Raji (cell line): ENCODE data around the gene GPR137.

Experiments used
- POLR2A ChIP-seq: IDR thresholded peaks from 2 replicates; pipeline ENCODE4 v1.6.1; 2011; ENCODE audit warnings: low read depth, low read length, control low read depth; ENCODE audit not compliant: insufficient read depth

GPR137 gene

GRCh38 chr11:64312947-64313346, 27.3 kb downstream of the GPR137 start:
- TF ChIP-seq POLR2A = no peak

- no peak for TF ChIP-seq POLR2A
Measured at GRCh38 chr11:64313491-64314145, 28.0 kb downstream of the GPR137 start.

GRCh38 chr11:64314146-64314804, 28.6 kb downstream of the GPR137 start:
- TF ChIP-seq POLR2A = no peak

GRCh38 chr11:64314805-64315561, 29.3 kb downstream of the GPR137 start:
- 0 out of 2 replicates have a peak, but pooled peaks have one; percentile 11 for TF ChIP-seq POLR2A

GRCh38 chr11:64316672-64317324, 31.1 kb downstream of the GPR137 start:
- no peak for TF ChIP-seq POLR2A

DNA sequence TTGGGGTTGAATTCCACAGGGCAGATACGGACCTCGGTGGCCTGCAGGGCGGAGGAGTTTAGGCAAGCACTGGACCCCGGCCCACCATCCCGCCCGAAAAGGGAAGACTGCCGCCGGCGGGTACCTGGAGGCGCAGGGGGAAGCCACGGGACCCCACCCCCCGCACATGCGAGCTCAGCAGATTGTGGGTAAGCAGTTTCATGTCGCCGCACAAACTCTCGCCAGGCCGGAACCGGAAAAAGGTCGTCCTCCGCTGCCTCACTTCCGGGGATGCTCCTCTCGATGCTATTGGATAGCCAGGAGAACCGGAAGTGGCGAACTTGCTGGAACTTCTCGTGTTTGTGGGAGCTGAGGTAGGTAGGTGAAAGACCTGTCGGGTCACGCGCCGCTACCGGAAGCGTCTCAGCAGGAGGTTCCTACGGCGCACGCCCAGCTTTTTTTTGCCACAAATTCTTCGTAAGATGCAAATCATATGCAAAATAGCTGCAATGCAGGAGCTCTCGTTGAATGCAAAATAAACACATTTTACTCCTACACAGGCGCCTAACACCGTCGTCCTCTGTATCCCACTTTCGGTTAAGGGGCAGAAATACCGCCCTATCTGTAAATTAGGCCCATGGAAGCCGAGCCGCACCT, 31.8 kb downstream of the GPR137 start, which contains the start of gene TRMT112:
TSS of gene TRMT112 (minus strand) at position 235 of the 636 bp plus-strand sequence. CDS start at position 202, 33 bp downstream.
- peak; percentile 90 for TF ChIP-seq POLR2A

DNA sequence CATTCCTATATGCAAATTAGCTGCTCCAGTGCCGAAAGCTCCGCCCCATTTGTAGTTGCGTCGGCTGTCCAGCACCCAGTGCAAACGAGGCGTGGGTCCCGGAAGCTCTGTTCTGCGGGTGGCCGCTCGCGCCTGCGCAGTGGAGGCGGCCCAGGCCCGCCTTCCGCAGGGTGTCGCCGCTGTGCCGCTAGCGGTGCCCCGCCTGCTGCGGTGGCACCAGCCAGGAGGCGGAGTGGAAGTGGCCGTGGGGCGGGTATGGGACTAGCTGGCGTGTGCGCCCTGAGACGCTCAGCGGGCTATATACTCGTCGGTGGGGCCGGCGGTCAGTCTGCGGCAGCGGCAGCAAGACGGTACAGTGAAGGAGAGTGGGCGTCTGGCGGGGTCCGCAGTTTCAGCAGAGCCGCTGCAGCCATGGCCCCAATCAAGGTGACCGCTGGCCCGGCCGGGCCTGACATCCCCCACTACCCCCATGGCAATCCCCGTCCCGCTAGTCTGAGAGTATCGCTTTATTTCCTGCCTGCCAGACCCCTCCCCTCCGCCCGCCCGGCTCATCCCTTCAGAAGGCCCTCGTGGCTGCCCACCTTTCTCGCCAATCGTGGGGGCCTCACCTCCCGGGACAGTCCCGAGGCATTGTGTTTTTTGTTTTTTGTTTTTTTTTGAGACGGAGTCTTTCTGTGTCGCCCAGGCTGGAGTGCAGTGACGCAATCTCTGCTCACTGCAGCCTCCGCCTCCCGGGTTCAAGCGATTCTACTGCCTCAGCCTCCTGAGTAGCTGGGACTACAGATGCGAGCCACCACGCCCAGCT, 32.5 kb downstream of the GPR137 start, which contains the start of gene PRDX5:
TSS of gene PRDX5 (plus strand) at position 161 of the 805 bp plus-strand sequence. CDS start at position 256, 95 bp downstream.
- peak; percentile 77 for TF ChIP-seq POLR2A

DNA sequence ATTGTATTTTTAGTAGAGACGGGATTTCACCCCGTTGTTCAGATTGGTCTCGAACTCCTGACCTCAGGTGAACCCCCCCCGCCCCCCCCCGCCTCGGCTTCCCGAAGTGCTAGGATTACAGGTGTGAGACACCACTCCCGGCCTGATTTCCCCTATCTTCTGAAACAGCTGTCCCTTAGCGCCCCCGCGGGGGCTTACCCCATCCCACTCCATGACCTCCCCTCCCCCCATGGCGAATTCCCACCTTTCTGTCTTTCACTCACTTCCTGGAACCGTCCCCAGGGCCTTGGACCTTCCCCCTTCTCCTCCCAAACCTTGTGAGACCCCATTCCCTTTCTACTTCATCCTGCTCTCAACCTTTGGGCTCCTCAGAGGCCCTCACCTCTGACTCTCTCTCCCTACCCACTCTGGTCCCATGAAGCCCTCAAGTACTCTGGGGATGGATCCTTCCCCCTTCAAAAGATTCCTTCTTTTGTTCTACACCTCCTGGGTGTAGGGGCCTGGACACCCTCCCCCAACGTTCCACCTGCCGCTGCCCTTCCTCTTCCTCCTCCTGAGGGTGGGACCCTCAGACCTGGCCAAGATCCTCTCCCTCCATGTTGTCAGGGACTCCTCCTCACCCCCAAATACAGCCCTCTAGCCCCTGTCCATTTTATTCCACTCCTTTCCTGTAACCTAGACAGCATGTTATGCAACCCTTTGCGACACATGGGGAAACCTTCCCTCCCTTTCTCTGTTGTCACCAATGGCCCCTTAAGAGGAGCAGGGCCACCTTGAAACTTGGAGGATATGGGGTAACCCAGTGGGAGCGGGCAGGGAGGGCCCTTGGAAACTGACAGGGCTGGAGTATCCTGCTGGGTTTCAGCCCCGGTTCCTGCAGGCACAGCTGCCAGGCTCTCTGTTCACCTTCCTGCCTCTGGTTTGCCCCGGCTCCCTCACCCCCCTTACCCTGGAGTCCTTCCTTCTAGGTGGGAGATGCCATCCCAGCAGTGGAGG, 33.4 kb downstream of the GPR137 start:
- TF ChIP-seq POLR2A = no peak

DNA sequence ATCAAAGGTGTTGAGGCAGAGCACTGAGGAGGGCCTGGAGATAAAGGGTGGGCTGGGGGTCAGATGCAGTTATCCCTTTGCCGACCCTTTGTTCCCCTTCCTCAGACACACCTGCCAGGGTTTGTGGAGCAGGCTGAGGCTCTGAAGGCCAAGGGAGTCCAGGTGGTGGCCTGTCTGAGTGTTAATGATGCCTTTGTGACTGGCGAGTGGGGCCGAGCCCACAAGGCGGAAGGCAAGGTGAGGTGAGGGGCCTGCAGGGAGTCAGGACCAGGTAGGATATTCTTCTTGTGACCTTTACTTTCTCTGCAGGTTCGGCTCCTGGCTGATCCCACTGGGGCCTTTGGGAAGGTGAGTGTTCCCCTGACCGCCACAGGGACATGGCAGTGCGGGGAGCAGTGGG, 34.9 kb downstream of the GPR137 start:
- no peak for TF ChIP-seq POLR2A

GRCh38 chr11:64321026-64321425, 35.4 kb downstream of the GPR137 start:
- TF ChIP-seq POLR2A = no peak

GRCh38 chr11:64321533-64321932, 35.9 kb downstream of the GPR137 start:
- no peak for TF ChIP-seq POLR2A

- no peak for TF ChIP-seq POLR2A
Measured at GRCh38 chr11:64322925-64323260, 37.2 kb downstream of the GPR137 start.

- no peak for TF ChIP-seq POLR2A
Measured at GRCh38 chr11:64323373-64323772, 37.7 kb downstream of the GPR137 start.
